COLO829 (cell line): ENCODE results near the gene DDI2.

ENCODE experiments used
- DNase-seq: peaks from one replicate; pipeline ENCODE4 v3.0.0; 2012; ENCODE audit warnings: low spot score

DDI2 gene

DNA sequence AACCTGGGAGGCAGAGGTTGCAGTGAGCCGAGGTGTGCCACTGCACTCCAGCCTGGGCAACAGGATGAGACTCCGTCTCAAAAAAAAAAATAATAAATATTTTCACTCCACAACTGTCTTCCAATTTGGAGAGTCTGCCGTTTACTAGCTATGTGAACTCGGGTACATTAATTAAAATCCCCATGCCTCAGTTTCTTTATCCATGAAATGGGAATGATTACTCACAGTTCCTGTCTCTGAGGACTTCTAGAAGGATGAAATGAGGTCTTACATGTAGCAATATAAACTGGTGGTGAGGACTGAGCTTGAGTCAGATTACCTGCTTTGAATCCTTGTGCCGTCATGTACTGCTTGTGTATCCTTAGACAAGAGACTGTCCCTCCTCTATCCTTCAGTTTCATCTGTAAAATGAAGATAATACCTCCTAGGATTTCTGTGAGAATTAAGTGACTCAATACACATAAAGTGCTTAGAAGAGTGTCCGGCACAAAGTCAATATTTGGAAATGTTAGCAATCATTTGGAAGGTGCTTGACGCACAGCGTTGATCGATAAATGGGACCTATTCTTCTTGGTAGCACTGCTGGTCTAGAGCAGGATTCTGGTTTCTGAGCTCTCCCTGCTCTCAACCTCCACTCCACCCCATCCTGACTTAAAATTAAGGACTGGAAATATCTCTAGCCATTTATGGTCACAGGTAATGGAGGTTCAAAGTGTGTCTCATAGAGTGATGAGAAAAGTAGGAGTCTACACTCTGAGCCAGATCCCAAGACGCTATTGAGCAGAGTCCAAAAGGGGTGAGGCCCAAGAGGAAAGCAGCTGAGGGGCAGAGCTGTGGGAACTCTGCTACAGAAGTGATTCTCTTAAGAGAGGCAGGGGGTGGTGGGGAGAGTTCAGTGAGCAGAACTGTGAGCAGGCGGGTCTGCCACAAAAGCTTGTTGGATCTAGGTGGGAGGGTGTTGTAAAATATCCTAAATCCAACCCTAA lies 11.6 kb upstream of the DDI2 start:
- no peak for DNase-seq

DNA sequence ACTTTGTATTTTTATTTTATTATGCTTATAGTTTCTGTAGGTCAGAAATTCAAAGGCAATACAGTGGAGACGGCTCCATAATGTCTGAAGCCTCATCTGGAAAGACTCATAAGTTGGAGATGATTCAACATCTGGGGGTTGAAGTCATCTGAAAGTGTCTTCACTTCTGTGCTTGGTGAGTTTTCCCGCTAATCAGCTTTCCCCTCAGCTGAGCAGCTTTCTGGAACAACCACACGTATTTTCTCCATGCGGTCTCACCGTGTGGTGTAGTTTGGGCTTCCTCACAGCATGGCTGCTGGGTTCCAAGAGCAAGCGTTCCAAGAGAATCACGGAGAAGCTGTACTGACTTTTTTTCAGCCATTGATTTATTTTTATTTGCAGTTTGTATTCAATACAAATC lies 7.6 kb upstream of the DDI2 start:
- DNase-seq: no peak

- no peak for DNase-seq
These were observed 7.1 kb upstream of the DDI2 start for GRCh38 chr1:15610167-15610566.

- DNase-seq: no peak
These were observed 685 bp upstream of the DDI2 start for GRCh38 chr1:15616373-15617172.

DNA sequence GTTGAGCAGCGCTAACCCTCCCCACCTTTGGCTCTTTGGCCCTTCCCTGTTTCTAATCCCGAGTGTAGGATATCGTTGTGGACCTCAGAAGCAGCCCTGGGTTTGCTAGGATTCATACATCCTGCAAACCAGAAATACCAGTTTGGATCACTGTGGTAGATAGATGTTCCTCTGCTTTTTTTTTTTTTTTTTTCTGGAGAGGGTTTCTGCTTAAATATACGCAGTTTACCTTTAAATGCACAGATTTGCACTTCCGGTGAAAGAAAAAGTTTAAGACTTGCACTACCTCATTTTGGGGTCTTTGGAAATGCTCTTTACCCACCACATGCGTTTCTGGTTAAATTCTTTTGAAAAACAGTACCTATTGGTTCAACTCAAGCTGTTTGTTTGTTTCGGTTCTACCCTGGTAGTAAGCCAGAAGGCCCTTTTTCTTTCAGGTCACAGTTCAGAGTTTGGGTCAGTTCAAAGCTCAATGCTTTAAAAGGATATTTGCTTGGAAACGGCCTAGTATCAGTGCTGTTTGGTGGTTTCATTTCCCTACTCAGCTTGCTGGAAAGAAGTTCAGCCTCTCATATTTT lies 908 bp downstream of the DDI2 start:
- no peak for DNase-seq

- DNase-seq: no peak
These were observed 1.6 kb downstream of the DDI2 start for GRCh38 chr1:15618655-15619525.

DNA sequence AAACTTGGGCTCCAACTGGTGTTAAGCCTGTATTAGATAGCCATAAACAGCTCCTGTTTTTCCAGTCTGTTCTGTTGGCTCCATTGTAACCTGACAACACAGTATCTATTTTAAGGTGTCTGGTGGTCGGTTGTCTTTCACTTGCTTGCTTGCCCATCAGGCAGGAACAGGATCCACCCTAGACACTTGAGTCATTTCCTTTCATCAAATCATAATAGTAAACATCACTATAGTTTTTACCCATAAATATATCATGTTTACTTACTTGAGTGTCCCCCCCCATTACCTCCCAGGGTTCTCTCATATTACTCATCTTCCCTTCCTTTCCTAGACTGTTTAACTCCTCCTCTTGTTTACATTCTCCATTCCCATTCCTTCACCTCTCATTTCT lies 2.9 kb downstream of the DDI2 start:
- DNase-seq: no peak

DNA sequence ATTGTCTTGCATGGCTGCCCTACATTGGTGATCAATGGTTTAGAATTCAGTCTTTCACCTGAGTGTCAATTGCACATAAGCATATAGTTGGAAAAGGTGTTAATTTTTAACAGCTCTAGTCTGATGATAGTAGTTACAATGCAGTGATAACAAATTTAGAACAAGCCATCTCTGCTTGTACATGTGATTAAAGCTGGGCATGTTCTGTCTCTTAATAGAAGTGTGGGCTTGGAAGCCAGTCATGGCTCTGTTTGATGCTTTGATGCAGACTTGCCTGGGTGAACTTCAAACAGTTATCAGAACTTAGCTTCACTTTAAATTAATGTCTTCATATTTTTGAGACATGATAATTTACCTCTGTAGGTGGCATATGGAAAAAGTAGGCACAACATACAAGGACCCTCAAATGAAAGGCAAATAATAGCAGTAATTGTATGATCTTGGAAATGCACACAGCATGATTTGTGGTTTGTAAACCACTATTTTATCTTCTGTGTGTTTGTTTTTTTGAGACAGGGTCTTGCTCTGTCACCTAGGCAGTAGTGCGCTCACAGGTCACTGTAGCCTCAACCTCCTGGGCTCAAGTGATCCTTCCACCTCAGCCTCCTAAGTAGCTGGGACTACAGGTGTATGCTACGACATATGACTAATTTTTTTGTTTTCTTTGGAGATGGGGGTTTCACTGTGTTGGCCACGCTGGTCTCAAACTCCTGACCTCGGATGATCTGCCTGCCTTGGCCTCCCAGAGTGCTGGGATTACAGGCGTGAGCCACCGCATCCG lies 3.8 kb downstream of the DDI2 start:
- no peak for DNase-seq

DNA sequence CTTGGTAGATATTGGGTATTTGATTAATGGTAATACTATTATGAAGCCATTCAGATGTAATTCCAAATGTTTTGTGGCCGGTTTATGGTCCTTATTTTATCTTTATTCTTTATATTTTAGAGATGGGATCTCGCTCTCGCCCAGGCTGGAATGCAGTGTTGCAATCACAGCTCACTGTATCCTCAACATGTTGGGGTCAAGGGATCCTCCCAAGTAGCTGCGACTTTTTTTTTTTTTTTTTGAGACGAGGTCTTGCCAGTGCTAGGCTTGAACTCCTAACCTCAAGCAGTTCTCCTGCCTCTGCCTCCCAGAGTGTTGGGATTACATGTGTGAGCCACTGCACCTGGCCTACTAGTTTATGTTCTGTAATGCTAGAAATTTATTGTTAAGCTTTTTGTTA lies 4.7 kb downstream of the DDI2 start:
- DNase-seq: no peak

- DNase-seq: no peak
These were observed 5.6 kb downstream of the DDI2 start for GRCh38 chr1:15622712-15623373.

GRCh38 chr1:15623435-15623834 lies 6.2 kb downstream of the DDI2 start:
- DNase-seq: no peak

DNA sequence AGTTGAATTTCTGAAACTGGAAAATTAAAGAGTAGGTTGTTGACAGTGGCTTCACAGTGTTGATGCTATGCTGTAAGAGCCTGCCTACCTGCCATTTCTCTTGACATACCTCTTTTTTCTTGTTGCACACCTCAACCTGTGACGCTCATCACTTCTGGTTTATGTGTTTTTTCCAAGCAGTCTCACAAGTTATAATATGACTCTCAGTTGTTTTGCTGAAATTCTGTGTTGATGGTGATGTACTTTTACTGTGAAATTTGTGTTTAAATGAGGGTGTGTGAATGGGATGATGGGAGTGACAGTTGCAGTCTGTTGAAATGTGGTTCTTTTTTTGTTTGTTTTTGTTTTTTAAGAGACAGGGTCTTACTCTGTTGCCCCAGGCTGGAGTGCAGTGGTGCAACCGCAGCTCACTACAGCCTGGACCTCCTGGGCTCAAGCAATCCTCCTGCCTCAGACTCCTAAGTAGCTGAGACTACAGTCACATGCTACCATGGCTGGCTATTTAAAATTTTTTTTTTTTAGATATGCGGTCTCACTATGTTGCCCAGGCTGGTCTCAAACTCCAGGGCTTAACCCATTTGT lies 7.0 kb downstream of the DDI2 start:
- no peak for DNase-seq

DNA sequence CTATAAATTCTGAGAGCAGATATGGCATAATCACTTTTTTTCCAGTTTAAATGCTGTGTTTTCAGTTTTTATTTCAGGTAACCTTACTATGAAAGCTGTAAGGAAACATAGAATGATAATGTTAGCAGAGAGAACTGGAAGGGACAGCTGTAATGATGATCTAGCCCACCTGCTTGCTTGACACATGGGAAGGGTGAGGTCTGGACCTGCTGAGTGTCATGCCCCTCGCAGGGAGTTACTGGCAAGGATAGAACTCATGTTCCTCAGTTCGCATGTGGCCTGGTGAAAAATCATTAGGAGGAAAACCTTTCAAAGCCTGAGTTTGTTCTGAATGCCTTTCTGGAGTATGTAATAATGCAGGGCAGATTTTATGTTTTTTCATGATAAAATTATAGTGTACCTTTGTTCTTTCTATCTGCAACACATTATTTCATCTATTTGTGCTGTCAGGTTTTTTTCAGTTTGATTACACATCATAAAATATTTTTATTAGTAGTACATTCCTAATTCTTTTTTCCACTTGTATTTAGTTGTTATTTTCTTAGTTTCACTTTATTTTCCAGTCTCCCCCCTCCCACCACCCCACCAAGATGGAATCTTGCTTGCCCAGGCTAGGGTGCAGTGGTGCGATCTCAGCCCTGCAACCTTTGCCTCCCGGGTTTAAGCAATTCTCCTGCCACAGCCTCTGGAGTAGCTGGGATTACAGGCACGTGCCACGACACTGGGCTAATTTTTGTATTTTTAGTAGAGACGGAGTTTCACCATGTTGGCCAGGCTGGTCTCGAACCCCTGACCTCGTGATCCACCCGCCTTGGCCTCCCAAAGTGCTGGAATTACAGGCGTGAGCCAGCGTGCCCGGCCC lies 8.0 kb downstream of the DDI2 start:
- no peak for DNase-seq

- no peak for DNase-seq
These were observed 9.2 kb downstream of the DDI2 start for GRCh38 chr1:15626269-15626950.

DNA sequence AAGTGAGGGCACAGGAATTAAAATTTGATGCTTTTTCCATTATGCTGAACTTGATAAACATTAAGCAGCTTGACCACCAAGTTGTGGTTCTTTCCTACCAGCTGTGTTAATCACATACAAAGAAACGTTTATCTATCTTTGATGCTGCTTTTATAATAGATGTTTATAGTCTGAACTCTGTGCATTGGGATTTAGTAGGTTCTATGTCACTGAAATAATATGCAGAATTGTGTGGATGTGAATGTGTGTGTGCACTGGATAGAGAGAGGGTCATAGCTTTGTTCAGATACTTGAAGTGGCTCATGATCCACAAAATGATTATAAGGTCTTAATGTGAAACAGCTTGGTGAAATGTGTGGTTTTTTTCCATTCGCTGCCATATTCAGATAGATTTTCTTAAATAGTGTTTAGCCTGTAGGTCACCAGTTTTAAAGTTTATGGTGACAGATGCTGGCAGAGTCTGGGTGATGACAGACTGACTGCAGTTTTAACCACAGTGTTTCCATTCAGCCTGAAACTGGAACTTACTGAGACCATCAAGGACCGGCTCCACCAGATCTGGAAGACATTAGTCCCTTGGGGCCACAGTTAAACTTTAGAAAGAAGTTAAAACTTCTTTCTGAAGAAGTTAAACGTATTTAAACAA lies 10.2 kb downstream of the DDI2 start:
- DNase-seq: no peak

- no peak for DNase-seq
These were observed 10.7 kb downstream of the DDI2 start for GRCh38 chr1:15628003-15628402.

GRCh38 chr1:15633756-15634420 lies 16.6 kb downstream of the DDI2 start:
- DNase-seq: no peak
